WTC11 (cell line): ENCODE measurements around the gene ETV7. TPM values are rescaled to one million over a fixed set of nuclear protein-coding genes. Genes with fewer than 3 reads are reported as not detected.

ENCODE experiments used
- ATAC-seq: fragments of 200-7000 bp; cut with Tn5 transposase; 2 replicates; pipeline ENCODE4 v1.10.0; 2021; ENCODE audit warnings: mild to moderate bottlenecking, moderate library complexity
- CTCF ChIA-PET: fragments of 300-600 bp; sonication (Branson Sonifier 250); formaldehyde crosslinking; loops from one replicate; lab custom pipeline; 2021; ENCODE audit warnings: antibody characterized with exemption; lab: Charles Lee
- POLR2A ChIA-PET: fragments of 350-600 bp; sonication (Branson Sonifier 250); formaldehyde crosslinking; loops from one replicate; lab custom pipeline; 2021; ENCODE audit warnings: antibody characterized with exemption; lab: Charles Lee
- DNase-seq: peaks from one replicate; pipeline ENCODE4 v3.0.0; 2021; ENCODE audit warnings: low spot score
- H3K27ac Mint-ChIP-seq: 2 replicates; pipeline ENCODE4 v1.8.0; 2021; ENCODE audit warnings: mixed read lengths
- H3K27me3 Mint-ChIP-seq: 2 replicates; pipeline ENCODE4 v1.8.0; 2021; ENCODE audit warnings: low read depth, mild to moderate bottlenecking, moderate library complexity, mixed read lengths
- H3K36me3 Mint-ChIP-seq: 2 replicates; pipeline ENCODE4 v1.8.0; 2021; ENCODE audit warnings: mixed read lengths
- H3K4me1 Mint-ChIP-seq: 2 replicates; pipeline ENCODE4 v1.8.0; 2022; ENCODE audit warnings: mixed read lengths
- H3K4me3 Mint-ChIP-seq: 2 replicates; pipeline ENCODE4 v1.8.0; 2021; ENCODE audit warnings: mild to moderate bottlenecking, moderate library complexity, mixed read lengths
- H3K9me3 Mint-ChIP-seq: 2 replicates; pipeline ENCODE4 v1.8.0; 2021; ENCODE audit warnings: mixed read lengths
- AR ChIP-seq: fragments of 250-450 bp; sonication (Bioruptor Pico); IDR thresholded peaks from 2 replicates; pipeline ENCODE4 v1.9.0; 2021; ENCODE audit warnings: mild to moderate bottlenecking
- ATF2 ChIP-seq: sonication (generic); formaldehyde crosslinking; IDR thresholded peaks from 2 replicates; pipeline ENCODE4 v1.8.1; 2022; ENCODE audit warnings: low read depth, missing genetic modification reagents, borderline replicate concordance
- CBFB ChIP-seq: sonication (generic); formaldehyde crosslinking; IDR thresholded peaks from 2 replicates; pipeline ENCODE4 v1.8.1; 2022; ENCODE audit warnings: mild to moderate bottlenecking, low read depth, missing genetic modification reagents
- ELF4 ChIP-seq: sonication (generic); formaldehyde crosslinking; IDR thresholded peaks from 2 replicates; pipeline ENCODE4 v1.8.1; 2022; ENCODE audit warnings: low read depth, mild to moderate bottlenecking, moderate library complexity, missing genetic modification reagents
- ERG ChIP-seq: fragments of 250-450 bp; sonication (Bioruptor Pico); IDR thresholded peaks from 2 replicates; pipeline ENCODE4 v1.8.0; 2021; ENCODE audit warnings: mild to moderate bottlenecking
- ESRRA ChIP-seq: sonication (generic); formaldehyde crosslinking; IDR thresholded peaks from 2 replicates; pipeline ENCODE4 v1.8.1; 2022; ENCODE audit warnings: mild to moderate bottlenecking, missing genetic modification reagents, borderline replicate concordance
- GABPB1 ChIP-seq: sonication (generic); formaldehyde crosslinking; IDR thresholded peaks from 2 replicates; pipeline ENCODE4 v1.8.1; 2023; ENCODE audit warnings: mild to moderate bottlenecking, missing genetic modification reagents
- MXD4 ChIP-seq: fragments of 250-450 bp; sonication (Bioruptor Pico); IDR thresholded peaks from 2 replicates; pipeline ENCODE4 v1.8.0; 2021; ENCODE audit warnings: mild to moderate bottlenecking, moderate library complexity, borderline replicate concordance
- SP1 ChIP-seq: sonication (generic); formaldehyde crosslinking; conservative IDR thresholded peaks from 2 replicates; pipeline ENCODE4 v1.8.1; 2022; ENCODE audit warnings: missing genetic modification reagents
- TEAD1 ChIP-seq: sonication (generic); formaldehyde crosslinking; IDR thresholded peaks from 2 replicates; pipeline ENCODE4 v1.8.0; 2022; ENCODE audit warnings: mild to moderate bottlenecking, missing genetic modification reagents
- TP53 ChIP-seq: sonication (generic); formaldehyde crosslinking; IDR thresholded peaks from 2 replicates; pipeline ENCODE4 v1.8.1; 2023; ENCODE audit warnings: mild to moderate bottlenecking, missing genetic modification reagents
- ZBTB43 ChIP-seq: sonication (generic); formaldehyde crosslinking; IDR thresholded peaks from 2 replicates; pipeline ENCODE4 v1.8.1; 2023; ENCODE audit warnings: mild to moderate bottlenecking, missing genetic modification reagents
- ZNF219 ChIP-seq: sonication (generic); formaldehyde crosslinking; IDR thresholded peaks from 2 replicates; pipeline ENCODE4 v1.8.0; 2023; ENCODE audit warnings: missing genetic modification reagents, mild to moderate bottlenecking, borderline replicate concordance
- ZNF232 ChIP-seq: sonication (generic); formaldehyde crosslinking; IDR thresholded peaks from 2 replicates; pipeline ENCODE4 v1.8.0; 2022; ENCODE audit warnings: mild to moderate bottlenecking, missing genetic modification reagents
- ZNF281 ChIP-seq: sonication (generic); formaldehyde crosslinking; IDR thresholded peaks from 2 replicates; pipeline ENCODE4 v1.8.0; 2023; ENCODE audit warnings: mild to moderate bottlenecking, missing genetic modification reagents
- ZNF512 ChIP-seq: sonication (generic); formaldehyde crosslinking; IDR thresholded peaks from 2 replicates; pipeline ENCODE4 v1.8.1; 2022; ENCODE audit warnings: missing genetic modification reagents, borderline replicate concordance
- total RNA-seq: library from RNA; stranded (reverse); gene quantifications from 3 replicates; pipeline ENCODE4 v1.2.3, GENCODE V29; 2021

Gene ETV7
- total RNA-seq, 1 experiment from 2014 or later = 0.68 TPM

GRCh38 chr6:36368421-36368820 is 19.0 kb downstream of the ETV7 start:
- Mint-ChIP-seq H3K9me3 (no peaks in the 10 kb centered on the region), H3K4me3 (no peak overlapping the region), H3K4me1 (peaks cover 6% of the 10 kb centered on the region)
- DNase-seq = no peak
- no peak for TF ChIP-seq ZNF219 (CRISPR knock-in tag)
- TF ChIP-seq SP1 (CRISPR knock-in tag) = no peak
- no peak for TF ChIP-seq GABPB1
- TF ChIP-seq CBFB = no peak
- no peak for TF ChIP-seq MXD4 (CRISPR knock-in tag)
- TF ChIP-seq ATF2 (CRISPR knock-in tag) = no peak
- TF ChIP-seq ERG (CRISPR knock-in tag) = no peak
- TF ChIP-seq, all 79 proteins: peak for 0
- Mint-ChIP-seq H3K27ac (no peak overlapping the region), H3K36me3 (no peaks in the 10 kb centered on the region), H3K27me3 (no peaks in the 10 kb centered on the region)
- no peak for ATAC-seq
- CTCF ChIA-PET = interaction anchor here (0.5 to 2.6 kb wide), 4 partner anchors 8 to 66 kb away, joined by 3 to 9 read pairs (median 4); no protein-coding TSS in a partner anchor
- POLR2A ChIA-PET = interaction anchor here (0.6 kb wide), 2 partner anchors 65 to 112 kb away, joined by 3 to 5 read pairs; no protein-coding TSS in a partner anchor

GRCh38 chr6:36367743-36368142 is 19.7 kb downstream of the ETV7 start:
- no peak for DNase-seq
- Mint-ChIP-seq H3K4me3 (no peak overlapping the region), H3K36me3 (no peaks in the 10 kb centered on the region), H3K27me3 (no peaks in the 10 kb centered on the region), H3K4me1 (peaks cover 2% of the 10 kb centered on the region), H3K27ac (no peak overlapping the region), H3K9me3 (no peaks in the 10 kb centered on the region)
- POLR2A ChIA-PET = no interaction called here
- TF ChIP-seq TEAD1 (CRISPR knock-in tag) (no peak), TP53 (CRISPR knock-in tag) (no peak), AR (CRISPR knock-in tag) (no peak), ZNF232 (no peak), ZNF512 (CRISPR knock-in tag) (no peak), ZBTB43 (CRISPR knock-in tag) (no peak), ESRRA (CRISPR knock-in tag) (no peak), ZNF281 (CRISPR knock-in tag) (no peak), ELF4 (no peak)
- ATAC-seq = no peak
- CTCF ChIA-PET = interaction anchor here (0.5 to 2.6 kb wide), 2 partner anchors 12 to 27 kb away, joined by 3 to 9 read pairs; no protein-coding TSS in a partner anchor
